ENCODE data around the gene TAP2.
"Not testable (repeated sequence)": the region's sequence is repeated elsewhere in the genome, so short reads cannot be mapped to it uniquely, and the experiment has no call there.

The TAP2 gene

GRCh38 chr6:32838114-32838958 is at the start of gene TAP2:
Gene TAP2 (minus strand): TSS chr6:32838739. CDS start chr6:32838233, 506 bp downstream.
- peak; percentile 84 for DNase-seq

- no peak for DNase-seq
Observed at GRCh38 chr6:32887616-32888015, 49.1 kb upstream of the TAP2 start.

DNA sequence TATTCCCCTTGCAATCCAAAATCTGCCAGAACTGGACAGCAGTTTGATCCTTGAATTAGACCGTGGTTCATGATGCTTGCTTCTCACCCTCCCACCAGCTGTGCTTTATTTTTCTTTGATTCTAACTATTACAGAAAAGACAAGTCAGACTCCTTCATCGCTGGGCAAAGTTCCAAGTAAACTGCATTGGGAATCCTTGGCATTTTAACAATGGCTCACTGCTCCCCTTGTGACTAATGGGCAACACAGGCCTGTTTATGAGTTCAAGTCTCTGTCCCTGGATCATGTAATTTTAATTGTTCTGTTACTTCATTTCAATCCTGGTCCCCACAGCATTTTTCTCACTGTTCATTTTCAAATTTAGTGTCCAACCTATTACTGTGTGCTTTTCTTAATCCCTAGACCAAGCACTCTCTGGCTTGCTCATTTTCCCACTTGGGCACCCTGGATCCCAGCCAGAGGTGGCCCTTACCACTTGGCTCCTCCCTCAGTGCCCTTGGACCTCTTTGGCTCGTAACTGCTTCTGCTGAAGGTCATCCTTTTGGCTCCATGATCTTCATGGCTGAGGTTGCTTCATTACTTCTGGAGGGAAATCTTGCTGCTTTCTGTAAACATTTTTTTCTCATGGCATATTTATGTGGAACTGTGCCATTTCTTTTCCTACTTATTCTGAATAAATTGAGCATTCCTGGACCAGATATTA is 48.3 kb upstream of the TAP2 start:
- peak; percentile 6 for DNase-seq

- peak; percentile 72 for DNase-seq
Observed at GRCh38 chr6:32885698-32886286, 47.3 kb upstream of the TAP2 start.

GRCh38 chr6:32883789-32884188 is 45.2 kb upstream of the TAP2 start:
- no peak for DNase-seq

DNA sequence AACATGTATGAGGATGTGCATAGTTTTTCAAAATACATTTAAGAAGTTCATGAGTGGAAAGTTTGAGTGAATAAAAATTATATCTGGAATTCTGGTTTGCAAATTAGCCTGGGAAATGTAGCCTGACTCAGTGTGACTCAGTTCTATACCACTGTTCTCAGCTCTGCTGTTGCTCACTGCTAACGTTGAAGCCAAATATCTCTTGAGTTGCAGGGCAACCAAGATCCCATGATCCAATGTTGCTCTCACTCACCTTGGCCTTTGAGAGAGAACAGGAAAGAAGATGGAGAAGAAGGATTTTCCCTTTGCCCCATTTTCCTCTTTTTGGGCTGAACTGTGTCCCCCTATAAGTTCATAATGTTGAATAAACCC is 44.3 kb upstream of the TAP2 start:
- no peak for DNase-seq

DNA sequence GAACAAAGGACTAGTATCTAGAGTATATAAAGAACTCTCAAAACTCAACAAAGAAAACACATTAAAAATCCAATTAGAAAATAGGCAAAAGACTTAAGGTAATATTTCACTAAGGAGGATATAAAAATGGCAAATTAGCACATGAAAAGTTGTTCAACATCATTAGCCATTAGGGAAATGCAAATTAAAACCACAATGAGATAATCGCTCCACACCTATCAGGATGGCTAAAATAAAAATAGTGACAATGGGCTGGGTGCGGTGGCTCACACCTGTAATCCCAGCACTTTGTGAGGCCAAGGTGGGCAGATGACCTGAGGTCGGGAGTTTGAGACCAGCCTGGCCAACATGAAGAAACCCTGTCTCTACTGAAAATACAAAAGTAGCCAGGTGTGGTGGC is 42.4 kb upstream of the TAP2 start:
- DNase-seq = not testable (repeated sequence)

DNA sequence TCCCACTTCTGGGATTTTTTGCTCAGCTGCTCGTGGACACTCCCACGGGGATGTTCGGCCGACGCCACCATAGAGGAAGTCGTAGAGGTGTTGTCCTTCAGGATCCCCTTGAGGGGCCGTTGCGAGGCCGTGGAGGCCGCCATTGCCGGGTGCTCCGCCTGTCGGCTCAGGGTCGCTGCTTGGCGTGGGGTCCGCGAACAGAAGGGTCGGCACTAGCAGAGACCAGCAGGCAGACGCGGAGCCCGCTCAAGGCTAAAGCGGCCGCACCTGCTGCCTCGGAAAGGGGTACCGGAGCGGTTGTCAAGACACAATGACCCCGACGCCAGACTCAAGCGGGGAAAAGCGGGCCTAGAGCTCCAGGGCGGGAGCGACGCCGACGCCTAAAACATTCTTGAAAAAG is 41.2 kb upstream of the TAP2 start:
- DNase-seq = no peak

DNA sequence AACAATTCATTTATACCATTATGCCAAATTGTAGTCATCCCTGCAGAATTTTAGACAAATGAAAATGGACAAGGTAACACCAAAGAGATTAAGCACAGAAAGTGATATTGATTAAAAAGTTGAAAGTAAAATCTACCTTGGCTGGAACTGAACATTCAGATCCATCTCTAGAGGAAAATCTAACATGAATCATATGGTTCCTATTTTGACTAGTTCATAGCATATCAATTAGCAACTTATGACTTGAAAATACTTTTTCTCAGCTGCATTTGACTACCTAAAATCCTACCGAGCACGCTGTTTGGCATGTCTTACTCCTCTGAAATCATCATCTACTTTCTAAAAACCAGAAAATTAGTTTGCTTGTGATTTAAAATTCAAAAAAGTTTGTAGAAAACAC is 38.1 kb upstream of the TAP2 start:
- DNase-seq = no peak

DNA sequence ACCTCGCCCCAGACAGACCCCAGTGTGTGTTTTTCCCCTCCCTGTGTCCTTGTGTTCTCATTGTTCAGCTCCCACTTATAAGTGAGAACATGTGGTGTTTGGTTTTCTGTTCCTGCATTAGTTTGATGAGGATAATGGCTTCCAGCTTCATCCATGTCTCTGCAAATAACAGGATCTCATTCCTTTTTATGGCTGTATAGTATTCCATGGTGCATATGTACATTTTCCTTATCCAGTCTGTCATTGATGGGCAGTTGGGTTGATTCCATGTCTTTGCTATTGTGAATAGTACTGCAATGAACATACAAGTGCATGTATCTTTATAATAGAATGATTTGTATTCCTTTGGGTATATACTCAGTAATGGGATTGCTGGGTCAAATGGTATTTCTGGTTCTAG is 35.4 kb upstream of the TAP2 start:
- not testable (repeated sequence) for DNase-seq

DNA sequence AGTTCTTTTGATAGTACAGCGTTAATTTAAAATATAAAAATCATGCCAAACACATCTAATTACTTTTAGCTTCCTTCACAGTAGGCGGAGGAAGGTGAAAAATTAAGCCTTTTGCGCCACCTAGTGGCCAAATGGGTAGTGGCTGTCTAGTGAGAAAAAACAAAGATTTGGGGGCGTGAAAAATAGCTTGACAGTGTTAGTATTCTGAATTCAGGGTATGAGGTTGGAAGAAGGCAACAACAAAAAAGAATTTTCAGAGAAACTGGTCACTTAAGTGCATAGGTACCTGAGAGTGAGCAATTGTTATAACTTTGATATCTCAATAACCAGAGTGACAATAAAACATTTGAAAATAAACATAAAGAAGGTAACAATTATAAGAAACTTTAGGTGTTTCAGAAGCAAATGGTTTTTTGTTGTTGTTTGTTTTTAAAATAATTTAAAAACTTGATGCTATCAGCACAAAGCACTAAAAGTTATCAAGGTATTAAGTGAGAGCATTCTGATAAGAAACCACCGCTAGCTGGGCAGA is 29.8 kb upstream of the TAP2 start:
- peak; percentile 60 for DNase-seq

DNA sequence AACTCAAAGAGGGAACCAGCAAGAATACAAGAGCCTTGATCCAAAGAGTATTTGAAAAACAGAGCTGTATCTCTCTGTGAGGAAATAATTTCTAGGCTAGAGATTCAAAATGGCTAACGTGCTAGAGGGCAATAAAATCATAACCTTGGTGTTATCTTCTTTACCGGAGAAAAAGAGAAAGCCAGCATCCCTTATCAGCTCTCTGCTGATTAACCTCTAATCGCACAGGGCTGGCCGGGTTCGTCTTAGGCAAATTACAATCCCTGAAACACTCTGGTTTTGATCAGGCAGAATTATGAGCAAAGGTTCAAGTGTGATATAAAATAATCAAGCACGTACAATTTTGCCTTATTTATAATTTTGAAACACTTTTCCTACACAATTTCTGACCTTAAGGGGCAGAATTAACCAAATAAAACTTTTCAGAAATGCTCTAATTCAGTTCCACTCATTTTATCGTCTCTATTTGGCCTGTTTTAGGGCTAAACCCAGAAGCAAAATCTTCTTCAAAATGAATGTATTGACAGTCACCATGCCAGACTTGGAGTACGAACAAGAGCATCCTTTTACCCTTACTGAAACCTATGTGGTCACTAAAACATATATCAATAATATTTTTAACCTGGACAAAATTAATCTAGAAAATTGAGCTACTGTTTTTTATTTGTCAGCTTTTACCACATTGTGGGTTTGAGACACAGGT is 29.2 kb upstream of the TAP2 start:
- DNase-seq = no peak

DNA sequence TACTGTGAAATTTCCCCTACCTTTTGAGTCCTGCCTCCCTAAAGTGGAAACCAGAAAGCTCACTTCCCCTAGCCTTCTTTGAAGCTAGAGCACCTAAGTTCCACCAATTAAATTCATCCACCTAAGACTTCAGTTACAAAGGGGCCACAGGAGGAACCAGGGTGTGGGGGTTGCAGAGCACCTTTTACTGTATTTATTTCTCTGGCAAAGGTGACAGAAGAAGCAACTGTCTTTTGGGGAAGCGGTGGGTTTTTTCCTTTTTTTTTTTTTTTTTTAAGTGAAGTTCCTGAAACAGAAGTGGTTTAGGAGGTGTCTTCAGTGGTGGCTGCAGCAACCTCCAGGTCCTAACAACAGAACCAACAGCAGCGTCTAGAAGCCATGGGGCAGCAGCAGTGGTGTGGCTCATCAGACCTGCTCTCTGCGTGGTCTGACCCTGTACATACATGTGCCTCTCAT is 28.5 kb upstream of the TAP2 start:
- DNase-seq = no peak

- DNase-seq = no peak
Observed at GRCh38 chr6:32865724-32866443, 27.3 kb upstream of the TAP2 start.

DNA sequence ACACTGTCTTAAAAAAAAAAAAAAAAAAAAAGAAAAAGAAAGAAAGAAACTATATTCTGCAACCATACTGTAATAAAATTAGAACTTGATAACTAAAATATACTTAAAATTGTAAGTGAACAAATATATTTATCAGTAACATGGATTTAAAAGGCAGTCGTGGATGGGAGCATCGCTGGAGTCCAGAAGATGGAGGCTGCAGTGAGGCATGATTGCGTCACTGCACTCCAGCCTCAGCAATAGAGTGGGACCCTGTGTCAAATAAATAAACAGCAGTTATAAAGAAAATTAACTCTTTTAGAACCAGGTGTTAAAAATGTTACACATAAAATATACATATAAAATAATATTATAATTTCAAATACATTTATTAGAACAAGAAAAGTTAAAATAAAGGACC is 24.2 kb upstream of the TAP2 start:
- no peak for DNase-seq

DNA sequence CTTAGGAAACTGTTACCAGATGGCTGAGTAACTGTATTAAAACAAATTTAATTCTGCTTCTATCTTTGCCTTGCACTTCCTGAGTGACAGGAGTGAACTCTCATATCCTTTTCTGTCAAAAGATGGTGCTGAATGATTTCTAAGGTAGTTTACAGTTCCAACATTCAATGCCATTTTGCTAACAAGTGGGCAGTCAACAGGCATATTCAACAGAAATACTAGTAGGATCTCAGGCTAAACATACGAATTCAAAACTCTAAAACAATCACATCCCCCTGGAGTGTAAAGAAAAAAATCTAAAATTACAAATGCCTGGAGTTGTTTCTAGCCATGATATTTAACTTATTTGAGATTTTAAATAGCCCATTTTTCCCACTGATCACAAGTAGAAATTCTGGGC is 22.1 kb upstream of the TAP2 start:
- no peak for DNase-seq

DNA sequence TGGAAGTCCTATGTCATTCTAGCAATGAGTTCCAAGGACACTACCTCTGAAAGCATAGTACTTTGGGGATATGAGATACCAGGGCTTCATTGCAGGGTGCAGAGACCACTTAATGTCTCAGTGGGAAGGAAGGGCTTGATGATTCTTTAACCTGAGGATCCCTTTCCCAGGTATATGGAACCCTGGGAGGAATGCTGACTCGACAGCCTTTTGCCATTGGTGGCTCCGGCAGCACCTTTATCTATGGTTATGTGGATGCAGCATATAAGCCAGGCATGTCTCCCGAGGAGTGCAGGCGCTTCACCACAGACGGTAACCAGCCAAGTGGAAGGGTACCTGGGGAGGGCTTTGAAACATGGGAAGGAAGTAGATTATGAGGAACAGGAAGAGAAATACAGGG is 19.7 kb upstream of the TAP2 start:
- no peak for DNase-seq

- no peak for DNase-seq
Observed at GRCh38 chr6:32857156-32857891, 18.8 kb upstream of the TAP2 start.

DNA sequence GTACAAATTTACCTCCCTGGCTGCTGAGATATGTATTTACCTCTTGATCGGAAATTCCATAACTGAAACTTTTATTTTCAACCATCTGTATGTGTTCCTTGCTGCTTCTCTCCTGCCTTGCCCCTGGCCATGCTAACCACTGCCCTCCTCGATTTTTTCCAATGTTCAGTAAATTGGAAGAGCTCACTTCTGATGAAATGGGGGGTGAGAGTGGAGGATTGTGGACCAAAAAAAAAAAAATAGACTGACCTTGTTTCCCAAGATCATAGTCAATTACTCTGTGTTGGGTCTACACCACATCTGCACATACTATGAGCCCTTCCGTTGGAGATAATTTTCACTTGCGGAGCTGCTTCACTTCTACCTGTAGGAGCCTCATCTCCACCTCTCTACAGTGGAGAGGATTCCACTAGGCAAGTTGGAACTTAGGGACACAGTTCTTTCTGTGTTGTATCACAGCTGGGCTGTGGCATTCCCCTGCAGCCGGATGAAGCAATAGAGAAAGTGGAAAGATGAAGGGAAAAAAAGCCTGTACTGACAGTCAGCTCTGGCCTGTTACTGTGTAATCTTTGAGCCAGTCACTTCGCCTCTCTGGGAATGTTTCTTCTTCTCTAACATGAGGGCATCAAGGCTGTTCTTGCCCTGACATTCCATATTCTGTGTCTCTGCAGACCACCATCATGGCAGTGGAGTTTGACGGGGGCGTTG is 17.1 kb upstream of the TAP2 start:
- no peak for DNase-seq

DNA sequence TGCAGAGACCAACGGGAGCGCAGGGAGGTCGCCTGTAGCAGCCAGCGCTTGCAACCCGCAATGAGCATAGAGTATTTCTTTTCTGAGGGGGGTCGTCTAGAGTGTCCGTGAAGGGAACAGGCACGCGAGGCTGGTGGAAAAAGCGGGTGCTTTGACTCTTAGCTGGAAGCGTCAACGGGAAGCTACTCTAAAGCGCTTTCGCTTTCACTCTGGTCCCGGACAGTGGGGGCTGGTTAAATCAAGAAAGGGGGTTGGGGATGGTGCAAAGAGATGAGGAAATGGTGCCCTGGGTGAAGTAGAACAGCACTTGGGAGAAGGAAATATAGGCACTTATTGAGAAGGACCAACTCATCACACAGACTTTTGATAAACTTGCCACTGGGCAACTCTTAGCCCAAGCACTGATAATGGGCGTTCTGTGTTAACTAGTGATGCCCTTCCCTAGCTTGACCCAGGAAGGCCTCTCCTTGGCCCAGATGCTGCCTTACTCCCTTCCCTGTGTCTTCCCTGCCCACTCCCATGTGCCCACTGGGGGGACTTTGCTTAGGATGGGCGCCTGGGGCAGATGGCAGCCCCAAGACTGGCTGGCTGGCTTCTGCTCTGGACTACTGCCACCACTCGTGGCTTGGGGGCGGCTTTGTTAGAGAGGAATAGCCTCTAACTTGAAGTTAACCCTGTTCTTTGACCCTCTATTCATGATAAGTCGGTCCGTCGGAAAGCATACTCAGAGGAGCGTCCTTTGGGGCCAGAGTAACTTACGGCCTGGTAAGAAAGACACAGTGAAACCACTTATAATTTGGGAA is 16.0 kb upstream of the TAP2 start:
- peak; percentile 47 for DNase-seq

Data from DMS79 treated with DMSO at 0.1 percent for 48 hours (cell line).